Hematopoietic multipotent progenitor cell (in vitro differentiated cells): ENCODE results near the gene GLI3. TPM values are rescaled to one million over a fixed set of nuclear protein-coding genes. Genes with fewer than 3 reads are reported as not detected.

Experiments
- DNase-seq, 3 donors: peaks; one replicate each; pipeline ENCODE4 v3.0.0-alpha.2; 2011 to 2015; ENCODE audit warnings: low read depth in 2 of 3, low spot score in 2 of 3
- total RNA-seq: library from RNA; depleted of rRNA; stranded (reverse); fragments of >200 nt; gene quantifications from one replicate; pipeline ENCODE4 v1.2.3, GENCODE V29; 2012

Gene GLI3
- total RNA-seq: 0.27 TPM

DNA sequence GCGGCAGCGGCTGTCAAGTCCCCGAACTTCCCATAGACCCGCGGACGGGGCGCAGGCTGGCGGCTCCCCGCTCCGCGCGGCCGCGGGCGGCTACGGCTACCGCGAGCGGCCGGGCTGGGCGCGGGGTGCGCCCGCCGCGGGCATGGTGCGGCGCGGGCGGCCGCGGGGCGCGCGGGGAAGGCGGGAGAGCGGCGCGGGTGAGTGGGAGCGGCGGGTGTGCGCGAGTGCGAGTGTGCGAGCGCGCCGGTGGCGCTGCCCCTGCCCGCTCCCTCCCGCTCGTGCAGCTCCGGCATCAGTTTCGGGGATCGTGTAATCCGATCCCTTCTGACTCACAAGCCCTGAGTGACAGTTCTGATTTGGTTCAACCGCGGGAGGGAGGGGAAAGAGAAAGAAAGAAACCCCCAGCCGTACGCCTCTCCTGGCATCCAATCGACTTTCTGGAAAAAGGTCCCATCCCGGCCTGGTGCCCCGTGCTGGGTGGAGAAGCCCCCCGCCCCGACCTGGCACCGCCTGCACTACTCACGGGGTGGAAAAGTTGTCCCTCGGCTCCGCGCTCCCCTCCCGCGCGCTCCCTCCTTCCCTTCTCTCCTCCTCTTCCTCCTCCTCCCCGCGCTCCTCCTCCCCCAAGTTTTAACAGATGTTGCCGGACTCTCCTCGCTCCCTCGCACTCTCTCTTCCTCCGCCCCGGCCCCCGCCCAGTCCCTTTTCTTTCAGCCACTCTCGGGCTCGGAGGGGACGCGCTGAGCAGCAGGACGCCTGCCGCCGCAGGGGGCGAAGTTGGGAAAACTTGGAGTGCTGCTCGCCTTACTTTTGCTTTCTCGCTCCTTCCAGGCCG, at the start of gene GLI3:
Gene GLI3, minus strand, starts transcription at position 234 of the 835 bp plus-strand sequence. CDS start 13,956 bp downstream, outside the sequence.
- peak in 2 of 3 donors; percentile 45 to 46 for DNase-seq

DNA sequence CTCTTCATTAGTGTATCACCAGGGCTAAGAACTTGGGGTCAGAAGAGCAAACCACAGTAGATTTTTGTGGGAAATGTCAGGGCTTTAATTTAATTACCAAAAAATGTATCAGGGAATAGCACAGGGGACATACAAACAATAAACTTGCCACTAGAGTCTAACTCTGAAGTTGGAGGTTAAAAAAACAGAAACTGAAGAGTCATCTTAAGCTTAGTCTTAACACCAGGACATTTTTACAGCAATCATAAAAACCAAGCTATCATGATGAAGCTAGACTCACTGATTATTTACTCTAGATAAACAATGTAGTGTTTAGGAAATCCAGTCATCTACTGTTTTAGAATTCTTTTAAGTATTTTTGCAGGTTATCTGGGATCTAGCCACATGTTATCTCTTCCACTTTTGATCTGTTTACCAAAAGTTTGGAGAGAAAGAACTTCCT, 48.4 kb upstream of the GLI3 start:
- DNase-seq: no peak

DNA sequence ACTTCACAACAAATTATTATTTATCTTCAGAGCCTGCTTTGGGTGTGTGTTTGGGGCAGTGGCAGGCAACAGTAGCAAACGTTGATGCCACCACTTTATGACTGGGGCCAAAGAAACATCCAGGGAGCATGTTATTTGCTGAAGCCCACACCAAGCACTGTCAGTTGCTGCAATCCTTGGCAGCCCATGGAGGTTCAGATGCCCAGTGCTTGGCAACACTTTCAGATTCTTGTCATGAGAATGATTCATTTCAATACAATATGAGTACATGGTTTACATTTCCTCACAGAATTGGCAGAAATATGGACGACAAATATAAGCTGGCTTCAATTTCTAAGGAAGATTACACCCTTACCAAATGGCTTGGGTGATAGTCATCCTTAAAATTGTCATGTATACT, 46.5 kb upstream of the GLI3 start:
- DNase-seq: no peak

DNA sequence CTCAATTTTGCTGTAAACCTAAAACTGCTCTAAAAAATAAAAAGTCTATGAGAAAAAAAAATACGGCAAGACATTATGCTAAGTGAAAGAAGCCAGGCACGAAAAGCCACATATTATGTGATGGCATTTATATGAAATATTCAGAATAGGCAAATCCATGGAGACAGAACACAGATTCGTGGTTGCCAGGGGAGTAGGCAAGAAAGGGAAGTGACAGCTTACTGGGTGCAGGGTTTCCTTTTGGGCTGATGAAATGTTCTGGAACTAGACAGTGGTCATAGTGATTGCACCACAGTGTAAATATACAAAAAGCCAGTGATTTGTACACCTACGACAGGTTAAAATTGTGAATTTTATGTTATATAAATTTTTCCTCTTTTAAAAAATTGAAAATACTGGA, 41.3 kb upstream of the GLI3 start:
- DNase-seq: peak in 1 of 3 donors; percentile 5

DNA sequence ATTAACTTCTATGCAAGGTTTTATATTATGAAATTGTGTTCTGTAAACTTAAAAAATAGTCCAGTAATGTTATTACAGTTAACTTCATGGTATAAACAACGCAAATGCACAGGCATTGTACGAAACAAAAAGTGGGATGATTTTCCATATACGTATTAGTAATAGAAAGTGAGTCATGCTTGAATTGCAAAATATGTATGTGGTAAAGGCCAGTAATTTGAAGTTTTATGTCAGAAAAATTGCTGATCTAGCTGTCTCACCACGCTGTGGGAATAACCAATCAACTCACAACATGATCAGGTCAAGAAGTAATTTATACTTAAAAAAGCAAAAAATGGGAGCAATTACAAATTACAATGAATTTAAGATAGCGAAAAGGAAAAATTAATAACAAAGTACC, 37.0 kb upstream of the GLI3 start:
- no peak for DNase-seq

DNA sequence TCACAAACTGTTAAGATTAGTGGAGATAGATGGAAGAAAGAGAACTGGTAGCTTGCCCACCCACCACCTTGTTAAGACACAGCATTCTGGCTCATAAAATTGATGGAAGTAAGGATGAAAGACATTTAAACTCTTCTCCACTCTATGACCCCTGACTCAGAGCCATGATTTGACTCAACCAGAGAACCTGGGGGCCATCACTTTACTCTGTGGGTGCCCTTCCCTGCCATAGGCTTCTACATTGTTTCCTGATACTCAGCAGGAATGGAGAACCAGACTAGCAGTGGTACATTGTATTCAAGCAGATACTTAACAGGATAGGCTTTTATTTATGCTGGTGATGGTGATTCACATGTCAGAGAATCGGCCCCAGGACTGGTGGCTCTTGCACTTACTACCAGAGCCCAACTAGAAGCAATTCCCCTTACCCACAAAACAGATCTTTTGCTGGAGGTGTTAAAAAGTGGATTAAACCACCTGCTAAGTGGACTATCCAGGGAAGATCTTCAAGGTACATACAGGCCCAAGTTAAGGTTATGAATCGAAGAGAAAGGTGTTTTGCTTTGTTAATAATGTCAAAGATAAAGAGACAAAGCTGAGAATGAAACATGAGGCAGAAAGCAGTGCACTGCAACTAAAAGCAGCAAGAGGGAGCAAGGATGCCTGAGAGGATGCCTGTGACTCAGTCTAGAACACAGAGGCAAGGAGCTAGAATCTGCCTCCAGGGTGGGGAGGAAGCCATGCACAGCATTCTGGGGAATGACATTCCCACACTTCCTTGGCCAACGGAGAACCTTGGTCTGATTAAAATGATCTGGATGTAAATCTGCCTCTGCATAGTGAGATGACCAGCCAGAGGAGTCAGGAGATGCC, 36.0 kb upstream of the GLI3 start:
- DNase-seq: no peak

DNA sequence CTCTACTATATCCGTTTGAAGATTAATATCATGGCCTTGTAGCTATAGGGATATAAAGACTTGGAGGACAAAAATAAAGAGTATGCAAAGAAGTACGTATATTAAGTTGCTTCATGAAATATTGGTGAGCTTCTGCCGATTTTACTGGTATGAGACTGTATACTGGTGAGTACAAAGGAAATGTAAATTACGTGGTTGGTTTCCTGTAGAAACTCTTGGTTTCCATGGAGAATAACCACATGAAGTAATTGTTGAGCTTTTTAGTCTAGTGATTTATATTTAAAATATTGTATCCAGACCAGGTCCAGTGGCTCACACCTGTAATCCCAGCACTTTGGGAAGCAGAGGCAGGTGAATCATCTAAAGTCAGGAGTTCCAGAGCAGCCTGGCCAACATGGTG, 32.2 kb upstream of the GLI3 start:
- peak in 2 of 3 donors; percentile 7 to 43 for DNase-seq

DNA sequence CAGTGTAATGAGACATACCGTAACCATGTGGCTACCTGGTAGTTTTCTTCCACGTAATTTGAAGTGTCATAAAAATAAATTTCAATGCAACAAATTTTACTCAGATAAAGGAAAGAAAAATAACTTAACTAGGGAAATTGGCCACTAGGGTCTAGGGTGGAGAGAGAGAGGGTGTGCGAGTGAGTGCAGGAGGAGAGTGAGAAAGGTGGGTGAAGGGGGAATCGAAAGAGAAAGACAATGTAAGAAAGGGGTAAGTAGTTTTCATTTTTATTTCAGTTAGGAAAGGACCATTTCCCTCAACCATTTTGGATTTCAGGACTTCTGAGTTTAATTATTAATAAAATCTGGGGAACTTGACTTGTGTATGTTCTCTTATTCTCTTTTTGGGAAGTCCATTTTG, 27.7 kb upstream of the GLI3 start:
- DNase-seq: no peak

DNA sequence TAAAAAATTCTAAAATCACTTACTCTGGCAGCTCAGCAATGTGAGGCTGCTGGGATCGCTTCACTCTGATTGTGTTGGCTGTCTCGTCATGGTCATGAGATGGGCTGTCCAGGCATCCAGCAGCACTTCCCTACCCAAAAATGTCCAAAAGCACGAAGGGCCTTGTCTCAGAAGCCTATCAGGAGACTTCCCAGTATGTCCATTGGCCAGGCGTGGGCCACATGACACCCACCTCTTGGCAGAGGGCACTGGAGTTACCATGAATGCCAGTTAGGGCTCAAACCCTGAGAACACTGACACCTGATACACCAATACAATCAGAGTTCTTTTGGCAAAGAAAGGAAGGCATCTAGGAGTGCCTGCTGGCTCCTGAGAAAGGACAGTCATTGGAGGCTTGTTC, 27.0 kb upstream of the GLI3 start:
- DNase-seq: no peak

DNA sequence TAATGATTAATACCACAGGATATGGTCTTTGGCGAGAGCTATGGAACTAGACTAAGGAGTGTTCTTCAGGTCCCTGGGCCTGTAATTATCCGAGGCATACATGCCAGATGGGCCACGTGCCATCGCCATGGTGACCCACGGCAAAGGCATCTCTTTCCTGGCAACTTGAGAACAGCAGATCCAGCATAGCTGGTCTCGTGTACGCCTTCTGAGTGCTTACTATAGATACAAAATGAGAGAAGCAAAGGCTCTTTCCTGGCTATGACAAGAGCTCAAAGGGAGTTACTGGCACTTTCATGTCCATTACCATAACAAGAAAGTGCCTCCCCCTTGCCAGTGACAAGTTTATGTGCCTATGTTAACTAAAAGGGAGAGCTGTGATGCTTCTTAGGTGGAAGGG, 26.0 kb upstream of the GLI3 start:
- no peak for DNase-seq

DNA sequence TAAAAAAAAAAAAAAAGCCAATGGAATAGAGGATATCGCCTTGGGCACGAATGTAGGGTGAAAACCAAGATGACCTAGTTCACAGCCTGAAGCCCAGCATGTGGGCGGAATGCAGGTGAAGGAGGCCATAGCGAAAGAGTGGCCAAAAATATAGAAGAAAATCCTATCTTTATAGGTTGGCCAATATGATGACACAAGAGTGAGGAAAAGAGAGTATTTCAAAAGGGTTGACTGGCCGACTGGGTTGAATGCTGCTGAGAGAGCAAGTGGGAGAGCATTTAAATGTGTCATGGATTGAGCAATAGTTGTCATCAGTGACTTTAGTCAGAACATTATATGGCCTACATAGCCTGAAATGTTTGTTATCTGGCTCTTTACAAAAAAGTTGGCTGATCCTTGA, 17.2 kb upstream of the GLI3 start:
- no peak for DNase-seq

DNA sequence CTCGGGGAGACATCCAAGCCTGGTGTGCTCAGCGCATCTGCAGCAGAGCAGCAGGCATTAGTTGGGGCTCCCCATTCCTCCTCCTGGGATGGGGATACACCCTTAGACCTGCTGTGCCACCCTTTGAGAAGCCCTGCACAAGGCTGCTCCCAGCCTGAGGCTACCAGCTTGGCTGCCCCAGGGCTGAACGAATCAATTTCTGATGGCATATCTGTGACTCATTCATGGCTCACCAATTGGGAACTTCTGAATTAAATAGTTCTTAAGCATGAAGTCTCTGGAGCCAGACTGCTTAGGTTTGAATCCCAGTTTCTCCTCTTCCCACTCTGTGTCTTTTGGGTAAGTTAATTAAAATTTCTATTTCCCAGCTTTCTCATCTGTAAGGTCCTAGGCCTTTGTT, 16.3 kb upstream of the GLI3 start:
- DNase-seq: no peak

DNA sequence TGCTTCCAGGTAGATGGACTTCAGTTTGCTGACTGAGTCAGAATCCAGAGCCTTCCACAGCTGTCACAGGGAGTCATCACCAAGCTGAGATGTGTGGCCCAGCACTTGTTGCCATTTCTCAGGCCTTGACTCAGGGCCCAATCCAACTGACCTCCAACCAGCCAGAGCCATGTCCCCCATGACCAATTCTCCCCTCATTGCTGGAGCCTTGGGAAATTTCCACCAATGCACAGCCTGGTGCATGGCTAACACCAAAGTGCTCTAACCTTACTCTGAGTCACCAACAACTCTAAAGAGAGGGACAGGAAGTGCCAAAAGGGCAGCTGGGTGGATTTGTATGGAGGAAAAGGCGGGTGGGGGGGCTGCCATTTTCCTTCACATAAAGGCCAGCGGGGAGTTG, 13.4 kb upstream of the GLI3 start:
- DNase-seq: no peak

DNA sequence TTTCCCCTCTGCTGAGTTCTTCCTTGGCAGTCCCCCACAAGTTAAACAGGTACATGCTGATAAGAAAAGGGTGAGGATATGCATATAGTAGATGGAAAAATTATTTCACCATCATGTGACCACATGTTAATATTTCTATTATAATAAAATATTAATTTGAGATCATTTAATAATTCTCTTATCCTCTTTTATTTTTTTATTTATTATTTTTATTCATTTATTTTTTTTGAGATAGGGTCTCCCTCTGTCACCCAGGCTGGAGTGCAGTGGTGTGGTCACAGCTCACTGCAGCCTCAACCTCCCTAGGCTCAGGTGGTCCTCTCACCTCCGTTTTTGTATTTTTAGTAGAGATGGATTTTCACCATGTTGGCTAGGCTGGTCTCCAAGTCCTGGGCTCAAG, 11.6 kb upstream of the GLI3 start:
- DNase-seq: no peak

DNA sequence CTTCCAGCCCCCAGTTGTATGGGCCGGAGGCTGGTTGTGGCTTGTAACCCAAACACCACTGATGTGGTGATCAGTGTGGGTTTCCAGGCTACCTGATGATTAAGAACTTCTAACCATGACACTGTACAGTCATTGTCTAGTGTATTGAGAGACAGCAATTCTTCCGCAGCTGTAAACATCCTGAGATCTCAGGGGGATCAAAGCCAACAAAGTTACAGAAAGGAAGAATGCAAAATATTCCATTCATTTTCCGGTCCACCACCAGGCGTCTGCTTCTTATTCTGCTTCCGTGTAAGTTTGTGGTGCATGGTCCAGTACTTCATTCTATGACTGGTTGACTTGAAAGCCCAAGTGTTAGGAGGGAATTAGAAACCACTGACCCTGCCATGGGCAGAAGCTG, 10.3 kb upstream of the GLI3 start:
- DNase-seq: no peak

DNA sequence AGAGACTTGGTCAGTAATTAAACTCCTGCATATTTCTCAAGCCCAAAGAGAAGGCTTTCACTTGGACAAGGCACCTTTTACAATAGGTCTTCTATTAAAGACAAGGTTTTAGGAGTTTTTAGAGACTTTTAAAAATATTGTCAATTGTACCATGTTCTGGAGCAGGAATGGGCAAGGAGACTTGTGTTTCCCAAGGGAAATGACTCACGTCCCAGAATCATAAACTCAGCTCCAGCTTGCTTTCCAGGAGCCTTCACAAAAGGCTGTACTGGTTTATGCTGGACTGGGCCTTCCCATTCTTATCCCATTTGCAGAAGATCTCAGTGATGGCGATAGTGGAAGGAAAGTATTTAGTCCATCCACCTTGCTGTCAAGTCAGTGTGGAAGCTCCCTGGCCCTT, 7.8 kb upstream of the GLI3 start:
- DNase-seq: no peak

DNA sequence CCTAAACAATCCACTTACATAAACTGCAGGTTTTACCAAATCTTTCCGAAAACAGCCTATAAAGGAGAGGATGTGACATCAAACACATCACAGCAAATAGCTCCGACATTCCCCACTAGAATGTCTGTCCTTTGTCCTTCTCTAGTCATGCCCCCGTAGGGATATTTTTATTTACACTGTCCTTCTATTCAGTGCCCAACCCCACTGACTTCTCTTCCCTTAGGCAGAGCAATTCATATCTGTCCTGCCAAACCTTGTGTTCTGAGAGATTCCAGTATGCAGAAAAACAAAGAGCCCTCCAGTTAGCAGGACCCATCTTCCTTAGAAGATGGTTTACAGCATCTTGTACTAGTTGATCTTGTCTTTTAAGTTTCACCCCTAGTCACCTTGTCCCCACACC, 5.4 kb upstream of the GLI3 start:
- no peak for DNase-seq

DNA sequence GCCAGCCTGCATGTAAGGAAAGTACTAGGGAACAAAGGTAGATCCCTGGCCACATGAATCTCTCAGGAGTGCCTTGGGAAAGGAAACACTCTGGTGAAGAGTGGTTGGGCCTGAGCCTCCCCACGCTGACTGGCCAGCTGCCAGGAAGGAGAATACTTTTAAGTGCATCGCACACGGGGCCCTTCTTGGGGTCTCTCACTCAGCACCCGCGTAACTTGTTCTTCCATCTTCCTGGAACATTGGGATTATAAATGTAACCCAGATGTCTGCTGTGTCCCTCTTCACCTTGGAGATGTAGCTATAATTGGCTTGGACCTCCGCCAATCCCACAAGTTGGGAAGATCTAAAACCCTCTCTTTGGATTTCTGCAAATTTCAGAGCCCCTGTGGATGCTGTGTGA, 4.4 kb upstream of the GLI3 start:
- no peak for DNase-seq

DNA sequence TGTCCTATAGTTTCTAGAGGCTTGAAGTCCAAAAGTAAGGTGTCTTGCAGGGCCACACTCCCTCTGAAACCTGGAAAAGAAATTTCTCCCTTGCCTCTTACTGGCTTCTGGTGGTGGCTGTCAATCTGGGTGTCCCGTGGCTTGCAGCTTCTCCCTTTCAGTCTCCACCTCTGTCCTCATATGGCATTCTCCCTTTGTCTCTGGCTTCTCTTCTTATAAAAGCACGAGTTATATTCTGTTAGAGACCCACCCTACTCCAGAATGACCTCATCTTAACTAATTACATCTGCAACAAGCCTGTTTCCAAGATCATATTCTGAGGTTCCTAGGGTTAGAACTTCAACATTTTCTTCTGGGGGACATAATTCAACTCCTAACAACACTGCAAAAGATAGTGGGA, 3.4 kb upstream of the GLI3 start:
- no peak for DNase-seq

DNA sequence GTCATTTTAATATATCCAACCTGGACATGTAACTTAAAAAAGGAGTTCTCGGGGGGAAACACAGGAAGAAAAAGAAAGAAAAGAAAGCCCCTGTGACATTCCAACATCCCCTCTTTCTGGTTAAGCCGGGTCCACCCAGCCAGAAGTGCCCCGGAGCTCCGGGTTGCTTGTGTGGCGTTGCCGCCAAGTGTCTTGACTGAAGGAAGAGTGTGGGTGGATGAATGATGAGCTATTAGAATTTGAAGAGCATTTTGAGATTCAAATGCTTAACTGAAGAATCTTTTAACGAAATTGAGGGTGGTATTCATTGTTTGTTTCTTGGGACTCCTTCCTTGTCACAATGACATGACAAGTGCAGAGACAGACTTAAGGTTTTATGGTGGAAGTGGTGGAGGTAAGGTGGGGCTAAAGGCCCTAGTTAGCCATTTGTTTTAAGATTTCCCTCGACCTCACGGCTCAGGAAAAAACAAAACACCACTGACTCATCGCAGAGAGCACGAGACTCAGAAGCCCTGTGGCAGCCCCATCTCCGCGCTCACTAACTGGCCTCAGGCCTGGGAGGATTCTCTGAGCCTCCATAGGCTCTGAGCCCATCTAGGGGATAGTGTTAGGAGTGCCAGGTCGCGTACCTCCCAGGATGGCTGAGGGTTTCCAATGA, 1.8 kb upstream of the GLI3 start:
- no peak for DNase-seq

DNA sequence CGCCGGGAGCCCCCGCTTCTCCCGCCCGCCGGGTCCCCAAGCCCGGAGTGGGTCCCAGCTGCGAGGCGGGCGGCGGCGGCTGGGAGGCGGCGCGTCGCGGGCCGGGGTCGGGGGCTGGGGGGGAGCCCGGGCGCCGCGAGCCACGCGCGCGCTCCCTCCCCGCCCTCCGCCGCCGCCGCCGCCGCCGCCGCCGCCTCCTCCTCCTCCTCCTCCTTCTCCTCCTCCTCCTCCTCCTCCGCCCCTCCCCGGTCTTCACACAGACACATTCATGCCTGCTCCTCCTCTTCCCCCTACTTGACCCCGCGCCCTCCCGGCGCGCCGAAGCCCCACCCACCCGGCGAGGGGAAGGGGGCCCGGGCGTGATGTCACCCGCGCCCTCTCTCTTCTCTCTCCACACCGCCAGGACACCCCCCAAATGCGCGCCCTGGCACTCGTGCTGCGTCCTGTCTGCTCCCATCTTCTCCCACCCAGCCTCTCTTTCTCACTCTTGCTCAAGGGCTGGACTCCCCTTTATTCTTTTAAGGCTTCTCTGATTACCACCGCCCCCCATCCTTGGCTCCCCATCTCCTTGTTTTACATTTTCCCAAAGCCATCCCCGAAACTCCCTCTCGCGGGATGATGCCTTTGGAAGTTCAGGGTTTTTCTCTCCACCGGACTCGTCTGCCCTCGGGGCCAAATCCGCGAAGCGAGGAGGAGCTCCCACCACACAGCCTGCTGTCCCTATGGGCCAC, 967 bp upstream of the GLI3 start:
- no peak for DNase-seq
